Measurements from ENCODE around the gene MRPL33.

MRPL33 gene

DNA sequence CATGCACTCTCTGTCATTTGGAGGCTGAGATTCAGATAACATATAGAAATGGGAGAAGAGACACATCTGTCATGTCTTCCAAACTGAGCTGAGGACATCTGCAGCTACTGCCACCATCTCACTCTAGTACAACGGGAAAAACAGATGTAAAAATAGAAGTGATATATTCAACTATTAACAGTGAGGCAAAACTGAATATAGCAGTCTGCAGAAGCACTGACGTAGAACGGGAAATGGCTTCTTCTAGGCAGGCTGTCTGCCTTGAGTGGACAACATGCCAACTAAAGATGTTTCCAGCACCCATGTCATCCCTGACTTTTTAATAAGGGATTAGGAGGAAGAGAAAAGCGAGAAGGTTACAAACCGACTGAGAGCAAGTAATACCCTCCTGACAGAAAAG lies 51.6 kb downstream of the MRPL33 start:
- no peak overlapping the region for H3K4me3 ChIP-seq (ENCODE audit: low read depth, low read length)
- DNase-seq (ENCODE audit: low read depth): no peak
- no peak for TF ChIP-seq CTCF (conservative IDR thresholded peaks at IDR 0.05; ENCODE audit: low read depth, low read length)

- DNase-seq (ENCODE audit: low read depth): no peak
- TF ChIP-seq CTCF (conservative IDR thresholded peaks at IDR 0.05; ENCODE audit: low read depth, low read length): no peak
Observed at GRCh38 chr2:27823569-27823968, 52.0 kb downstream of the MRPL33 start.

GRCh38 chr2:27824401-27824800 lies 52.9 kb downstream of the MRPL33 start:
- TF ChIP-seq CTCF (conservative IDR thresholded peaks at IDR 0.05; ENCODE audit: low read depth, low read length): no peak
- no peak for DNase-seq (ENCODE audit: low read depth)

More at GRCh38 chr2:27823569-27823968, 52.0 kb downstream of the MRPL33 start:
- H3K4me3 ChIP-seq (ENCODE audit: low read depth, low read length): no peak overlapping the region

DNA sequence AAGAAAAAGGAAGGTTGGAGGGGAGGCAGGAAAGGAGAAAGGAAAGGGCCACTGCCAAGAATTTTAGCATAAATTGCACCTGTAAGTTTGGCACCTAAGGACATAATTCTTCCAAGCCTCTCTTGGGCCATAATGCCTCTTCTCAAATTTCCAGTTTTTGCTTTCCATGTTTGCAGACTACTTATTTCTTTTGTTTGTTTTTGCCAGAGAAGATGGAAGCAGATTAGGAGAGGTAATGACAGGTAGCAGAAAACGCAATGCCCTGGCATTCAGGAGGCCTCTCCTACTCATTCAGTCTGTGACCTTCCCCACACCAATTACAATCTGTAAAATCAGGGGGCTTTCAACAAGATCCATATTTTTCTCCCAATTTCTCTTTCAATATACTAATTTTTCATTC lies 56.8 kb downstream of the MRPL33 start:
- TF ChIP-seq CTCF (conservative IDR thresholded peaks at IDR 0.05; ENCODE audit: low read depth, low read length): no peak
- no peak overlapping the region for H3K4me3 ChIP-seq (ENCODE audit: low read depth, low read length)
- no peak for DNase-seq (ENCODE audit: low read depth)

More at GRCh38 chr2:27824401-27824800, 52.9 kb downstream of the MRPL33 start:
- H3K4me3 ChIP-seq (ENCODE audit: low read depth, low read length): no peak overlapping the region

Measured in choroid plexus epithelial cell (primary cell).